Measurements from ENCODE around the gene SH3PXD2A.

Gene SH3PXD2A

DNA sequence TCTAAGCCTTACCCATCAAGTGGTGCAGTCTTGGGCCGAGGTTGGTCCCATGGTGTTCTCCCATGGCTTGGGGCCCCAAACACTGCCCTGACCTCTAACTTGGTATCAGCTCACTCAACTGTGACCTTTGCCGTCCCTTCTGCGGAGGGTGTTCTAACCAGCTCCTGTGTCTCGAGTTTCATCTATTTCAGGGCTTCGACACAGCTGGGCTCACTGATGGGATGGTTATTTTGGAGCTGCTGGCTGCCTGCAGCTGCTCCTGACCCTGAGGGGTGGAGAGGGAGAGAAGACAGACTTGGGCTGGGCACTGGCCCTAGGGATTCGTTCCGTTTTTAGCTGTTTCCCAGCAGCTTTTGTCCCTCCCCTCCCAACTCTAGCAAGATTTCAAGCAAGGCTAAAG is 274.9 kb downstream of the SH3PXD2A start:
- peaks cover under 1 to 15% of the 10 kb centered on the region in 2 donors for H3K27me3 Mint-ChIP-seq
- H3K27ac Mint-ChIP-seq, result no peak overlapping the region
- H3K9me3 Mint-ChIP-seq, result no peaks in the 10 kb centered on the region
- H3K36me3 Mint-ChIP-seq (ENCODE audit: insufficient read depth), result peaks cover 2% of the 10 kb centered on the region
- ATAC-seq (replicated peaks) (no peak), DNase-seq (no peak)
- H3K4me1 Mint-ChIP-seq (ENCODE audit: low read depth in 2 of 2), result peaks cover 3 to 10% of the 10 kb centered on the region in 2 donors
- no peak overlapping the region for H3K4me3 Mint-ChIP-seq

DNA sequence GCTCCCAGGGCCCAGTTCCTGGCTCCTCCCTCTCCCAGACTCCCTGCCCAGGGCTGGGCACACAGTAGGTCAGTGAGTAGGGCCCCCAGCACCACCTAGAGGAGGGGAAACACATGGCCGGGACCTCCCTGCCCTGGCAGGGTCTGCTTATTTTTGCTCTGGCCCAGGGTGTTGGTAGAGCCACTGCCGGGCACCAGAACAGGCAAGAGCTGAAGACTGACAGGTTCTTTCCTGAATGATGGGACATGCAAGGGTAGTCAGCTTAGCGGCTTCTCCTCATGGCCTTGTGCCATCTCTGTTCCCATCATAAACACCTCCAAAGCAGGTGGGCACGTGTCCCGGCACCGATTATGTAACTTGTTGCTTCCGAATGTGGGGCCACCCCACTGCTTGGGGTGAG is 275.4 kb downstream of the SH3PXD2A start:
- DNase-seq (no peak), ATAC-seq (replicated peaks) (no peak)
- peaks cover 4 to 15% of the 10 kb centered on the region in 2 donors for H3K27me3 Mint-ChIP-seq
- H3K4me3 Mint-ChIP-seq, result no peak overlapping the region
- H3K4me1 Mint-ChIP-seq (ENCODE audit: low read depth in 2 of 2), result peaks cover 3 to 9% of the 10 kb centered on the region in 2 donors
- no peak overlapping the region for H3K27ac Mint-ChIP-seq
- H3K9me3 Mint-ChIP-seq, result no peaks in the 10 kb centered on the region
- H3K36me3 Mint-ChIP-seq (ENCODE audit: insufficient read depth), result no peaks in the 10 kb centered on the region

DNA sequence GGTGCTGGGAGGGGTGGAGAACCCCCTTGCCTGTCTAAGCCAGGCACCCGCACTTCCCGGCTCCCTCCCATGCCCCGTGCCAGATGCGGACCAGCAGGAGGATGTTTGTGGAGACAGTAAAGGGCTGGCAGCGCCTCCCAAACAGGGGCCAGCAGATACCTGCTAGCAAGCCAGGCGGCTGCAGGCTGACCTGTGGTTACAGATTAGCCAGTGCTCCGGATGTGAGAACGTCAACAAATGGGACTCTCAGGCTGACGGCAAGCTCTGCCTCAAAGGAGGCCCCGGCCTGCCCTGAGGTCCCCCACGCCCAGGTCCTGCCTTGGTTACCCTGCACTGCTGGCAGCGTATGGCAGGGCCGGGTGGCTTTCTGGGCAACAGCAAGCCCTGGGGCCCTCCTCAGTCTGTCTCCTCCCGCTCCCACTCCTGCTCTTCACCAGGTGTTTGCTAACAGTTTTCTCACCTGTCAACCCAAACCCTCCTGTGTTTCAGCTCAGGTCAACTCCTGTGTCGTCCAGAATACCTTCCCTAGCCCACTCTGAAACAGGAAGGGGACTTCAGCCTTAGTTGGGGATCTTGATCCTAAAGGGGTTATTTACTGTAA is 276.5 kb downstream of the SH3PXD2A start:
- Mint-ChIP-seq H3K4me3 (no peak overlapping the region), H3K36me3 (ENCODE audit: insufficient read depth) (no peaks in the 10 kb centered on the region), H3K4me1 (ENCODE audit: low read depth in 2 of 2) (peaks cover 1 to 5% of the 10 kb centered on the region in 2 donors), H3K27ac (no peak overlapping the region), H3K9me3 (no peaks in the 10 kb centered on the region), H3K27me3 (peaks cover 6 to 20% of the 10 kb centered on the region in 2 donors)
- DNase-seq (no peak), ATAC-seq (replicated peaks) (no peak)

DNA sequence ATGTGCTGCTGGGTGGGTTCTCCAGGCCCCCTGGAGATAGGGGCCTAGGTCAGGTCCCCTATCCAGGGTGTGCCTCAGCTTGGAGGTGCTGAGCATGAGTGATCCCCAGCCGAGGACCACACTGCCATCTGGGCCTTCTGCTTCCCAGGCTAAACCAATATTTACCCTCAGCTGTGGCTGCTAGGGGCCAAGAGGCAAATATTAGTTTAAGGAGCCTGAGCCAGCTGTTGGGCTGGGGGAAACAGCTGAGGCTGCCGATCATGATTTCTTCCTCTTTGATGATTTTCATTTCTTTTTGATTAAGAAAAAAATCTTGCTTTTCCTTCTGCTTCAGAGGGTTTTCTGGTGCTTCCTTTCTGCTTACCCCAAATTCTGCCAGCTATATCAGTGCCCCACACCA is 278.5 kb downstream of the SH3PXD2A start:
- Mint-ChIP-seq H3K9me3 (no peaks in the 10 kb centered on the region), H3K4me1 (ENCODE audit: low read depth in 2 of 2) (no peaks in the 10 kb centered on the region), H3K27ac (peak overlapping the region in 1 of 2 donors; percentile 34), H3K36me3 (ENCODE audit: insufficient read depth) (no peaks in the 10 kb centered on the region), H3K4me3 (no peak overlapping the region), H3K27me3 (peaks cover 11 to 33% of the 10 kb centered on the region in 2 donors)
- ATAC-seq (replicated peaks) (no peak), DNase-seq (no peak)

DNA sequence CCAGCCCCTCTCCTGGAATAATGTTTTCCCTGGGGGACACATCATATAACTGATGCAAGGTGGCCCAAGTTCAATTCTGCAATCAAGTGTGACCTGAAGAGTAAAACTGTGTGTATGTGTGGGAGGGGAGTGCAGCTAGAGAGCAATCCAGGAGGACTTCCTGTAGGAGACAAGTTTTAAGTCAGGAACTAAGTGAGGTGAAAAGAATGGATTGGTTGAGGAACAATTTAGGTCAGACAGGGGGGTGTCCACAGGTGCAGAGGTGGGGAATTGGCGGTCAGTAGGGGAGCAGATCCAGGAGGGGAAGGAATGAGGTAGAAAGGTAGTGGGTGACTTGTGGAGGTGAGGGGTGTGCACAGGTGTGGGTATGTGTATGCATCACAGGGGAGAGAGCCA is 279.3 kb downstream of the SH3PXD2A start:
- DNase-seq (no peak), ATAC-seq (replicated peaks) (no peak)
- Mint-ChIP-seq H3K9me3 (no peaks in the 10 kb centered on the region), H3K4me3 (no peak overlapping the region), H3K4me1 (ENCODE audit: low read depth in 2 of 2) (no peaks in the 10 kb centered on the region), H3K36me3 (ENCODE audit: insufficient read depth) (no peaks in the 10 kb centered on the region), H3K27me3 (peaks cover 12 to 35% of the 10 kb centered on the region in 2 donors), H3K27ac (no peak overlapping the region)

DNA sequence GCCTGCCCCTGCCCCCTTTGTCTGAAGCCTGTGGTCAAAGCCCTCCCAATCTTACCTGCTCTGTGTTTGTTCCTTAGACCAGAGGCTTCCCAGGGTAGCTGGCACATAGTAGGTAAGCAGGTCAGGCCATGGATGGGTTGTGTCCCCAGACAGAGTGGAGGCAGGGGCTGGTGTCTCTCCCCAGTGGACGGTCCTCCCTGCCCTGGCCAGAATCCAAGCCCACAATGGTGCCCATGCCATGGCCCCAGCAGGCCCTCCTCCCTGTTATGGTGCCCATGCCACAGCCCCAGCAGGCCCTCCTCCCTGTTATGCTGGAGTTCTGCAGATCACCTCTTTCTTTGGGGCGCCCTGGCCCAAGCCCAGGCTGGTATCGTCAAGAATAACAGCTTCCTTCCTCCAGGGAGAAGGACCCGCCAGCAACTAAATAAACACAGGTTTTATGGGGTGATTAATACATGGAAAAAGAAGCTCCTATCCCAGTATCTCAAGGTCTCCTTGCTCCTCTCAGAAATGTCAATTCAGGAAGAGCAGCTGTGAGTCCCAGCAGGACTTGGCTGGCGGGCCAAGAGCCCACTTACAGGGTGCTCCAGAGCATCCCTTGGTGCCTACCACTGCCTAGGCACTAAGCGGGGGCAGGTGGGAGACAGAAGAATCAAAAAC is 279.8 kb downstream of the SH3PXD2A start:
- no peak overlapping the region for H3K4me3 Mint-ChIP-seq
- no peak for ATAC-seq (replicated peaks)
- H3K36me3 Mint-ChIP-seq (ENCODE audit: insufficient read depth), result no peaks in the 10 kb centered on the region
- H3K9me3 Mint-ChIP-seq, result no peaks in the 10 kb centered on the region
- no peak overlapping the region for H3K27ac Mint-ChIP-seq
- DNase-seq, result no peak
- H3K4me1 Mint-ChIP-seq (ENCODE audit: low read depth in 2 of 2), result no peaks in the 10 kb centered on the region
- peaks cover 13 to 39% of the 10 kb centered on the region in 2 donors for H3K27me3 Mint-ChIP-seq

DNA sequence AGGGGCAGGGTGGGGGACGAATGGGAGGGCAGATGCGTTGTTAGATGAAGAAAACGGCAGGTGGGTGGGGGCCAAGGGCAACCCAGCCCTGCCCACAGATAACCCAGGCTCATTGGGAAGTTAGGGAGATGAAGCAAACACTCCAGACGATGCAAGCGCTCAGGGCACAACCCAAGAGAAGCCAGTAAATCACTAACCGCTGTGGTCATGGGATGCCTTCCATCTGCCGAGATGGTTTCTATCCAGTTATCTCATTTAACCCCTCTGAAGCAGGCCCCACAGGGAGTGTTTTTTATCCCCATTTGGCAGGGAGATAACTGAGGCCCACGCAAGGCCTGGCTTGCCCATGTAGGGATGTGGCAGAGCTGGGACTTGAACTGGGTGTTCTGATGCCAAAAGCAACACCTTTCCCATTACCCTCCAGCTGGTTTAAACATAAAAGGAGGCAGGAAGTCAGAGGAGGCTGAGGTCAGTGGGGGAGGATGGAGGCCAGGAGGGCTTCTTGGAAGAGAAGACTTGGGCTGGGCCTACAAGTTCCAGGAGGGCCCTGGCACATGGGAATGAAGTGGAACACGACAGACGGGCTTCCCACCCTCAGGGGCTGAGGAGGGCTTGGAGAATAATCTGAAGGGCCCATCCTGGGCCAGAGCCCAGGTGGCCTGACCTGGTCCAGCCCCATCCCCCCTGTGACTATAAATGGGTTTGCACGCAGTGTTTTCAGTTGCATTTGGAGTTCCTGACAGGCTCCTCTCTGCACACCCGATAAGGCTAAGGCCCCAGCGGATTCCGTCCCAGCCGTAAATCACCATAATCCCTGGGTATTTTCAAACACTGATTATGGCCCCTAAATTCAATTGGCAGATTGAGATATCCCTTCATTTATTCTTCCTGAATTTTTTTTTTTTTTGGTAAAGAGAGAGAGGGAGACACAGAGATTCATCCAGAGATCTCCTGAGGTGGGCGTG is 281.0 kb downstream of the SH3PXD2A start:
- no peak for ATAC-seq (replicated peaks)
- Mint-ChIP-seq H3K36me3 (ENCODE audit: insufficient read depth) (no peaks in the 10 kb centered on the region), H3K27ac (no peak overlapping the region), H3K4me3 (no peak overlapping the region), H3K27me3 (peaks cover 24 to 50% of the 10 kb centered on the region in 2 donors), H3K4me1 (ENCODE audit: low read depth in 2 of 2) (no peaks in the 10 kb centered on the region), H3K9me3 (no peaks in the 10 kb centered on the region)
- no peak for DNase-seq

DNA sequence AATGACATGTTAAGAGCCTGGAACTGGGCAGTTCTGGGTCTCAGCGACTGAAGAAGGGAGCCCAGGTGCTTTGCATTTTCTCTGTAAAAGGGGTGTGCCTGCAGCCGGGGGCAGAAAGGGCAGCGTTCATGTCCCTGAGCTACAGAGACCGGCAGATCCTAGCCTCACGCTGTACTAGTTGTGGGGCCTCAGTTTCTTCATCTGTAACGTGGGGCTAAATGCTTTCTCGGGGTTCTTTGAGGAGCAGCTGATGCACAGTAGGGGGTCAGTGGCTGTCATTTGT is 282.2 kb downstream of the SH3PXD2A start:
- Mint-ChIP-seq H3K36me3 (ENCODE audit: insufficient read depth) (no peaks in the 10 kb centered on the region), H3K4me1 (ENCODE audit: low read depth in 2 of 2) (no peaks in the 10 kb centered on the region), H3K4me3 (no peak overlapping the region), H3K27me3 (peaks cover 30 to 58% of the 10 kb centered on the region in 2 donors), H3K9me3 (no peaks in the 10 kb centered on the region), H3K27ac (no peak overlapping the region)
- ATAC-seq (replicated peaks) (no peak), DNase-seq (no peak)

DNA sequence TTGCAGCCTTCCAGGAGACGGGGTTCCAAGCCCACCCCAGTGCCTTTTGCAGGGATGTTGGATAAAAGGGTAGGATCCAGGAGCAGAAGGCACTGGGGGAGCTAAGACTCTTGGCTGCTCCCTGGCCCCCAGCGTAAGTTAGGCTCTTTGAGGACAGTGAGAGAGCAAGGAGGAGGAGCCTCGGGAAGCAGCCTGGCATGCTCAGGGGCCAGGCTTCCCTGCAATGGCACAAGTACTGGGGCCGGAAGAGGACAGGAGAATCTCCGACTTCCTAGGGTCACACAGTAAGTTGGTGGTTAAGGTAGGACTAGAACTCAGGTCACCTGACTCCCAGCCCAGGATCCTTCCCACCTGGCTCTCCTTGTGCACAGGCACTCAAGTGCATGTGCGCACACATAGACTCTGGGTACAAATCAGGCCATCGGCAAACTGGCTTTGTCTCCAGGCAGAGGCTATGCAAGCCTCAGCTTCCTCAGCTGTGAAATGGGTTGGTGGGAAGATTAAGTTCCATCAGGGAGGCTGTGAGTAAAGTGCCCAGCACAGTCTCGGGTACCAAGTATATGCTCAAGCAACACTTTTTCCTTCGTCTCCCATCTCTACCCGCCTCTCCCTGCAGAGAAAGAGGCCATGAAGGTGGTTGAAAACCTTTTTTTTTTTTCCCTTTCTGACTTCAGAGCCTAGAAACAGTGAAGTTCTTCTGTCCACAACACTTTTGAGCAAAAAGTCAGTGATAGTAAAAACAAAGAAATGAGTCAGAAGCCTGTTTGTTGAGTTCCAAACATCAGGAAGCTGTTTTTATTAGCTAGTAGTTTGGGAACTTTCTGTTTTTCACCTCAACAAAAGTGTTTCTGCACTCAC is 282.8 kb downstream of the SH3PXD2A start:
- ATAC-seq (replicated peaks) (no peak), DNase-seq (no peak)
- no peaks in the 10 kb centered on the region for H3K9me3 Mint-ChIP-seq
- H3K36me3 Mint-ChIP-seq (ENCODE audit: insufficient read depth), result no peaks in the 10 kb centered on the region
- no peaks in the 10 kb centered on the region for H3K4me1 Mint-ChIP-seq (ENCODE audit: low read depth in 2 of 2)
- no peak overlapping the region for H3K27ac Mint-ChIP-seq
- no peak overlapping the region for H3K4me3 Mint-ChIP-seq
- H3K27me3 Mint-ChIP-seq, result peaks cover 30 to 63% of the 10 kb centered on the region in 2 donors

DNA sequence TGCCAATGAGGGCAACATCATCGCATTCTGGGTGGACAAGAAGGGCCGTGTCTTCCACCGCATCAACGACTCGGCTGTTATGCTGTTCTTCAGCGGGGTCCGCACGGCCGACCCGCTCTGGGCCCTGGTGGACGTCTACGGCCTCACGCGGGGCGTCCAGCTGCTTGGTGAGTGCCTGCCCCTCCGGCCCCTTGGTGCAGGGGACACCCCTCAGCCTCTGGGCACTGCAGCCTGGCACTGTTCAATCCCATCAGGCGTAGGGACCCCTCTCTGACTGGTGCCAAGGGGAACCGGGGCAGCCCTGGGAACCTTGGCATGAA is 283.8 kb downstream of the SH3PXD2A start:
- peaks cover 30 to 57% of the 10 kb centered on the region in 2 donors for H3K27me3 Mint-ChIP-seq
- H3K9me3 Mint-ChIP-seq, result no peaks in the 10 kb centered on the region
- no peak for ATAC-seq (replicated peaks)
- H3K27ac Mint-ChIP-seq, result no peak overlapping the region
- no peak for DNase-seq
- no peaks in the 10 kb centered on the region for H3K4me1 Mint-ChIP-seq (ENCODE audit: low read depth in 2 of 2)
- H3K36me3 Mint-ChIP-seq (ENCODE audit: insufficient read depth), result no peaks in the 10 kb centered on the region
- H3K4me3 Mint-ChIP-seq, result no peak overlapping the region

DNA sequence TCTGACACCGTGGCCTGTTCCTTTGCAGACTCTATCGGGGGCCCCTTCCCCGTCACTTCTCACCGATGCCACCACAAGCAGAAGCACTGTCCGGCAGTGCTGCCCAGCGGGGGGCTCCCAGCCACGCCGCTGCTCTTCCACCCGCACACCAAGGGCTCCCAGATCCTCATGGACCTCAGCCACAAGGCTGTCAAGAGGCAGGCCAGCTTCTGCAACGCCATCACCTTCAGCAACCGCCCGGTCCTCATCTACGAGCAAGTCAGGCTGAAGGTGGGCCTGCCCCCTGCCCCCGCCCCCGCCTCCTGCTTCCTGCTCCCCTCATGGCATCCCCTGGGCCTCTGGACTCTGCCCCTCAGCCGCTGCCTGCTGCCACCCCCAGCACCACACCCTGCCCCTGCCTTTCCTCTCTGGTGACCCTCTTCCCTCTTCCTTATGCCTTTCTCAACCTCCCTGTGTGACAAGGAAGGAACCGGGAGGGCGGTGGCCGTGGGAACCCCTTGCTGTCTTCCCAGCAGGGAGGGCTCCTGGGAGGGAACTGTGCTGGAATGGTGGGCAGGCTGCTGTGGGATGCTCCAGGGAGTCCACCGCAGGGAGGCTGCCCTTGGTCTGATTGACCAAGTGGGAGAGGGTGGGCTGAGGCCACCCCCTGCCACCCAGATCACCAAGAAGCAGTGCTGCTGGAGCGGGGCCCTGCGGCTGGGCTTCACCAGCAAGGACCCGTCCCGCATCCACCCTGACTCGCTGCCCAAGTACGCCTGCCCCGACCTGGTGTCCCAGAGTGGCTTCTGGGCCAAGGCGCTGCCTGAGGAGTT is 284.3 kb downstream of the SH3PXD2A start:
- Mint-ChIP-seq H3K27me3 (peaks cover 30 to 52% of the 10 kb centered on the region in 2 donors), H3K27ac (no peak overlapping the region), H3K36me3 (ENCODE audit: insufficient read depth) (no peaks in the 10 kb centered on the region), H3K9me3 (no peaks in the 10 kb centered on the region), H3K4me3 (no peak overlapping the region), H3K4me1 (ENCODE audit: low read depth in 2 of 2) (no peaks in the 10 kb centered on the region)
- ATAC-seq (replicated peaks) (no peak), DNase-seq (no peak)

DNA sequence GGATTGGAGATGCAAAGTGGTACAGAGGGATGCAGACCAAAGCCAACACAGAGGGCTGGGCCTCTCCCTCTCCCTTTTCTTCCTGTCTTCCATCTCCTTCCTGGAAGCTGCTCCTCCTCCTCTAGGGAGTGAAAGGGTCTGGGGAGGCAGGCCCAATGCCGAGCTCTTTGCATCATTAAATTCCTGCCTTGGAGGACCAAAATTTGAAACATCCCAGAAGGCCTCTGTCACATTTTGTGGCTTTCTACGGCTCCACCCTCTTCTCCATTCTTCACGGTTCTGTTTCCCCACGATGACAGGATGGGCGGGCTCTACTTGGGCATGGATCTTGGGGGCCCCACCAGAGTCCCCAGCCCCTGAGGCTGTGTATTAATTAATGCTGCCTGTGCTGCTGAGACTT is 285.5 kb downstream of the SH3PXD2A start:
- H3K36me3 Mint-ChIP-seq (ENCODE audit: insufficient read depth), result no peaks in the 10 kb centered on the region

More for the DNA sequence above, 285.5 kb downstream of the SH3PXD2A start:
- Mint-ChIP-seq H3K9me3 (no peaks in the 10 kb centered on the region), H3K4me1 (ENCODE audit: low read depth in 2 of 2) (no peaks in the 10 kb centered on the region), H3K27ac (no peak overlapping the region), H3K4me3 (no peak overlapping the region), H3K27me3 (peaks cover 25 to 52% of the 10 kb centered on the region in 2 donors)
- ATAC-seq (replicated peaks) (no peak), DNase-seq (no peak)

Measured in effector memory CD8-positive, alpha-beta T cell (primary cell).